GM10266 (cell line): Measurements from ENCODE around the gene EIF4G3.

Source experiments
- DNase-seq: peaks from one replicate; pipeline ENCODE4 v3.0.0; 2012; ENCODE audit errors: extremely low spot score
- CTCF ChIP-seq: IDR thresholded peaks from 2 replicates; pipeline ENCODE4 v1.5.1; 2012; ENCODE audit warnings: mild to moderate bottlenecking, low read depth; ENCODE audit not compliant: control insufficient read depth, insufficient read depth; ENCODE audit errors: missing control alignments

Gene EIF4G3

GRCh38 chr1:20948101-20948500 is 228.6 kb downstream of the EIF4G3 start:
- no peak for DNase-seq
- TF ChIP-seq CTCF: no peak

DNA sequence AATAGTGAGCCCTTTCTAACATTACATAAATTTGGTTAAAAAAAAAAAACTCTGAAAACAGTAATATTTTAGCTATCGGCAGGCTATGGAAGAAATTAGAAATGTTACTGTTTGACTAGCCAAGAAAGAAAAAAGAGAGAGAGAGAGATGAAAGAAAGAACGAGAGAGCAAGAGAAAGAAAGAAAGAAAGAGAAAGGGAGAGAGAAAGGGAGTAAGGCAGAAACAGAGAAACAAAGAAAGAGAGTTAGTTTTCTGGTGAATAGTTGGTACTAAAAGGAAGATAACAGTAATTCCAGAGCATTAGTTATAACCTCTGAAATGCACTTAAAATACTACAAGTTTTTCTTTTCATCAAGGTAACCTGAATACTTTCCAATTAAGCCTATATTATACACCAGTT is 229.3 kb downstream of the EIF4G3 start:
- no peak for DNase-seq
- no peak for TF ChIP-seq CTCF

GRCh38 chr1:20936621-20937020 is 240.1 kb downstream of the EIF4G3 start:
- no peak for TF ChIP-seq CTCF
- no peak for DNase-seq

DNA sequence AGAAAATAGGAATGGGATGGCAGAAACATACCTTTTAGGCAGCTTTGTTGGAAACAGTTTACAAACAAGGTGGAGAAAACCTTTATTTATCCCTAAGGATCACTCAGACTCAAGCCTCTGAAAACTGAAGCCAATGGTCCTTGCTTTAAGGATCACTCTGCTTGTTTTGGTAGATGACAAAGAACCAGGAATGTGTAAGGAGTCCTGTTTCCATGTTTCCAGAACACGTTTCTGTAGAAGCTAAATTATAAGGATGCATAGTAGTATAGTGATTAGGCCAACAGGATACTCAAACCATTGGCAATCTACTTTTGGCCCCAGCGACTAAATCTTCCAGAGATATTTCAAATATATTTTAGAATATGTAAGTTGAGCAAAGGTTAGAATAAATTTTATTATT is 240.5 kb downstream of the EIF4G3 start:
- DNase-seq: no peak
- TF ChIP-seq CTCF: no peak

DNA sequence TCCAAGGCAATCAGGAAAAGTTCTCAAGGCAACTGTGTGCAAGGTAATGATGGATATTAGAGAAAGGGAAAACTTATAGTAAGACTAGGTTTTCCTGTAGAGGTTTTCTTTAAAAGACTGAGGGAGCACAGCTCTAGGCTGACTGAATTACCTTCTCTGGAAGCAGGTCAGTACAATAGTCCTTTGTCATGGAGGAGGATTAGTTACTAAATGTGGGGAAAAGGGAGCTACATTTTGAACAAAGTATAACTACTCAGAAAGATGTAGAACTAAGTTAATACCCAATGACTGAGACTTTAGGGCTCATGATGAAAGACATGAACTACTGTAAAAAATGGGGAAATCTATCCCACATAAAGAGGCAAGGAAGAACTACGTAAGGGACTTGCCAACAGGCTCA is 241.0 kb downstream of the EIF4G3 start:
- TF ChIP-seq CTCF: no peak
- no peak for DNase-seq

GRCh38 chr1:20932437-20932977 is 244.2 kb downstream of the EIF4G3 start:
- DNase-seq: peak; percentile 9
- TF ChIP-seq CTCF: peak; percentile 20

DNA sequence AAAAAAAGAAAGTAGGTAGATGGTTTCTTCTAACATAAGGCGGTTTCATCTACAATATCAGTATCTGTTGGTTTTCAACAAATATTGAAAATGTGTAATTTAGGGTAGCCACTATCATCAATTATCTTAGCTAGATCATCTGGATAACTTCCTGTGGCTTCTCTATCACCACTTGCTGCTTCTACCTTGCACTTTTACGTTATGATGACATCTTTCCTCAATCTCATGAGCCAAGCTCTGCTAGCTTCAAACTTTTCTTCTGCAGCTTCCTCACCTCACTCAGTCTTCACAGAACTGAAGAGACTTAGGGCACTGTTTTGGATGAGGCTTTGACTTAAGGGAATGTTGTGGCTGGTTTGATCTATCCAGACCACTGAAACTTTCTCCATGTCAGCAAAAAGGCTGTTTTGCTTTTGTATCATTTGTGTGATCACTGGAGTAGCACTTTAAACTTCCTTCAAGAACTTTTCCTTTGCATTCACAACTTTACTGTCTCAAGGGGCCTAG is 244.7 kb downstream of the EIF4G3 start:
- no peak for DNase-seq
- TF ChIP-seq CTCF: no peak
